HepG2 (cell line): Measurements from ENCODE around the gene MAMSTR. TPM values are rescaled to one million over a fixed set of nuclear protein-coding genes. Genes with fewer than 3 reads are reported as not detected.
A peak's percentile ranks its signal among the peaks of the same experiment; 100 is the strongest.

Experiments used
- AFF4 ChIP-seq: sonication (generic); formaldehyde crosslinking; IDR thresholded peaks from 2 replicates; pipeline ENCODE4 v1.4.0; 2020; ENCODE audit warnings: missing genetic modification reagents
- CCDC6 ChIP-seq: sonication (generic); formaldehyde crosslinking; IDR thresholded peaks from 2 replicates; pipeline ENCODE4 v1.8.1; 2022; ENCODE audit warnings: mild to moderate bottlenecking, missing genetic modification reagents, moderate library complexity
- CHD2 ChIP-seq: IDR thresholded peaks from 2 replicates; pipeline ENCODE4 v1.6.1; 2011; ENCODE audit warnings: low read depth, low read length, improper control_type of control experiment
- MTF1 ChIP-seq: sonication (generic); formaldehyde crosslinking; IDR thresholded peaks from 2 replicates; pipeline ENCODE4 v1.5.0; 2020; ENCODE audit warnings: missing genetic modification reagents
- MYPOP ChIP-seq: sonication (generic); formaldehyde crosslinking; IDR thresholded peaks from 2 replicates; pipeline ENCODE4 v1.8.1; 2023; ENCODE audit warnings: mild to moderate bottlenecking, moderate library complexity, missing genetic modification reagents
- NFATC3 ChIP-seq: sonication (generic); formaldehyde crosslinking; IDR thresholded peaks from 2 replicates; pipeline ENCODE4 v1.5.1; 2020; ENCODE audit warnings: mild to moderate bottlenecking, missing genetic modification reagents
- PAXIP1 ChIP-seq: sonication (generic); formaldehyde crosslinking; conservative IDR thresholded peaks from 2 replicates; pipeline ENCODE4 v1.4.0; 2020; ENCODE audit warnings: mild to moderate bottlenecking, missing genetic modification reagents, moderate library complexity
- POLR2A ChIP-seq, 2 experiments: IDR thresholded peaks; 2 replicates each; pipeline ENCODE4 v1.6.1; 2011; ENCODE audit warnings: low read depth in 2 of 2, low read length in 2 of 2, mild to moderate bottlenecking in 1 of 2, moderate library complexity in 1 of 2; ENCODE audit not compliant: insufficient read depth in 1 of 2
- SIN3A ChIP-seq: IDR thresholded peaks from 2 replicates; pipeline ENCODE4 v1.6.1; 2011; ENCODE audit warnings: low read depth, mild to moderate bottlenecking, control low read depth, low read length, borderline replicate concordance
- SOX5 ChIP-seq: IDR thresholded peaks from 2 replicates; pipeline ENCODE4 v1.6.1; 2016; ENCODE audit warnings: borderline replicate concordance
- TCF7 ChIP-seq: sonication (generic); IDR thresholded peaks from 2 replicates; pipeline ENCODE4 v1.6.1; 2016; ENCODE audit warnings: antibody characterized with exemption, low read depth
- THAP9 ChIP-seq: sonication (generic); formaldehyde crosslinking; IDR thresholded peaks from 2 replicates; pipeline ENCODE4; 2020; ENCODE audit warnings: missing genetic modification reagents, mild to moderate bottlenecking, borderline replicate concordance
- YY1 ChIP-seq: IDR thresholded peaks from 2 replicates; pipeline ENCODE4 v1.6.1; 2011; ENCODE audit warnings: low read length, low read depth, moderate library complexity, mild to moderate bottlenecking; ENCODE audit not compliant: insufficient read depth, insufficient replicate concordance
- ZNF264 ChIP-seq: sonication (generic); formaldehyde crosslinking; IDR thresholded peaks from 2 replicates; pipeline ENCODE4 v1.4.0; 2020; ENCODE audit warnings: missing genetic modification reagents
- ZNF451 ChIP-seq: sonication (generic); formaldehyde crosslinking; IDR thresholded peaks from 2 replicates; pipeline ENCODE4 v1.5.0; 2020; ENCODE audit warnings: mild to moderate bottlenecking, missing genetic modification reagents
- ZNF501 ChIP-seq: sonication (generic); formaldehyde crosslinking; IDR thresholded peaks from 2 replicates; pipeline ENCODE4 v1.5.1; 2020; ENCODE audit warnings: mild to moderate bottlenecking, moderate library complexity, missing genetic modification reagents
- ZNF703 ChIP-seq: sonication (generic); formaldehyde crosslinking; IDR thresholded peaks from 2 replicates; pipeline ENCODE4 v1.5.1; 2020; ENCODE audit warnings: missing genetic modification reagents, mild to moderate bottlenecking, moderate library complexity, borderline replicate concordance
- ZNF879 ChIP-seq: sonication (generic); formaldehyde crosslinking; IDR thresholded peaks from 2 replicates; pipeline ENCODE4 v1.8.1; 2023; ENCODE audit warnings: missing genetic modification reagents
- polyA plus RNA-seq, 8 experiments: library from polyadenylated mRNA; depleted of rRNA in 3 of 8; stranded (reverse) in 7 of 8; unstranded in 1 of 8; fragments of >200 nt; fragmentation: Illumina TruSeq in 4 of 8; extraction: Trizol in 4 of 8; gene quantifications; 2 replicates each; pipeline versions ENCODE4 v1.2.1 to v1.2.3, GENCODE V29; 2011 to 2016; ENCODE audit warnings: low read depth in 4 of 8, missing spikeins in 1 of 8, mixed read lengths in 1 of 8; ENCODE audit not compliant: insufficient read depth in 1 of 8
- total RNA-seq, 5 experiments: library from RNA; depleted of rRNA; stranded (reverse); fragments of >200 nt; fragmentation: Illumina TruSeq; extraction: Trizol; gene quantifications; 2 replicates each; pipeline ENCODE4 v1.2.3, GENCODE V29; 2016; ENCODE audit warnings: low read depth in 1 of 5

Gene MAMSTR
- total and polyA plus RNA-seq, 2 of the 13 experiments (the other 11 are each of a cell fraction or from before 2014, with no cell fraction given), result 2.2 to 2.4 TPM

GRCh38 chr19:48713864-48714755 lies 5.4 kb downstream of the MAMSTR start (continued):
- no peak; the same call in none of the 2 replicates for TF ChIP-seq PAXIP1
- TF ChIP-seq ZNF501, result no peak
- TF ChIP-seq SIN3A, result no peak
- peak; percentile 43 for TF ChIP-seq YY1
- TF ChIP-seq ZNF703 (CRISPR knock-in tag), result no peak
- no peak for TF ChIP-seq ZNF264 (CRISPR knock-in tag)
- no peak for TF ChIP-seq MTF1 (CRISPR knock-in tag)
- TF ChIP-seq TCF7, result no peak
- no peak for TF ChIP-seq NFATC3 (CRISPR knock-in tag)
- no peak for TF ChIP-seq CHD2
- TF ChIP-seq AFF4, result no peak
- no peak for TF ChIP-seq SOX5
- peak; percentile 30; the same call in 1 of the 2 replicates for TF ChIP-seq THAP9 (CRISPR knock-in tag)
- no peak for TF ChIP-seq CCDC6 (CRISPR knock-in tag)
- TF ChIP-seq MYPOP (CRISPR knock-in tag), result peak; percentile 77; the same call in 1 of the 2 replicates
- TF ChIP-seq ZNF451 (CRISPR knock-in tag), result no peak
- peak in 1 of 2 experiments; percentile 80; a peak in 3 of 4 replicates for TF ChIP-seq POLR2A (IDR thresholded peaks at IDR 0.05; ENCODE audit: insufficient read depth in 1 of 2, low read depth in 2 of 2, low read length in 2 of 2)
- no peak for TF ChIP-seq ZNF879 (CRISPR knock-in tag)
